Endothelial cell of umbilical vein (primary cell): ENCODE data around the gene ATP10A. TPM values are rescaled to one million over a fixed set of nuclear protein-coding genes. Genes with fewer than 3 reads are reported as not detected.

Source experiments
- BruUV-seq: library from RNA; stranded (reverse); fragments of 400-500 nt; replicated peaks from 2 replicates; lab custom pipeline; 2021; lab: Mats Ljungman, UMichigan
- CTCF ChIA-PET: fragments of 300-600, 350-600 bp; sonication (Branson Sonifier 250); formaldehyde crosslinking; loops from one replicate; lab custom pipeline; 2021; ENCODE audit warnings: antibody characterized with exemption, inconsistent platforms; lab: Charles Lee
- POLR2A ChIA-PET: fragments of 300-600, 350-600 bp; sonication (Branson Sonifier 250); formaldehyde crosslinking; loops from one replicate; lab custom pipeline; 2021; ENCODE audit warnings: antibody characterized with exemption, inconsistent platforms; lab: Charles Lee
- DNase-seq: peaks from one replicate; pipeline ENCODE4 v3.0.0-alpha.2; 2011; ENCODE audit warnings: low read depth, low spot score
- FAIRE-seq: peaks from 2 replicates; lab custom pipeline; 2011; peaks lifted over from hg19 to GRCh38; lab: Jason Lieb, UNC
- H2AFZ ChIP-seq: 2 replicates; pipeline ENCODE4 v1.6.0; 2012; ENCODE audit warnings: low read depth, low read length, control low read depth, inconsistent platforms
- H3K27ac ChIP-seq: 2 replicates; pipeline ENCODE4 v1.5.1; 2011; ENCODE audit warnings: low read depth, mild to moderate bottlenecking, control low read depth, low read length, moderate library complexity; ENCODE audit not compliant: insufficient read depth
- H3K27me3 ChIP-seq, 2 experiments: 2 replicates each; pipeline versions ENCODE4 v1.6.0 to v1.6.1; 2011; ENCODE audit warnings: low read length in 2 of 2, mixed read lengths in 1 of 2; ENCODE audit not compliant: control insufficient read depth in 2 of 2, insufficient read depth in 2 of 2
- H3K36me3 ChIP-seq, 2 experiments: 2 replicates in 1 of 2; 3 replicates in 1 of 2; pipeline ENCODE4 v1.5.1; 2011; ENCODE audit warnings: low read length in 2 of 2, mild to moderate bottlenecking in 1 of 2, moderate library complexity in 1 of 2; ENCODE audit not compliant: control insufficient read depth in 2 of 2, insufficient read depth in 2 of 2; ENCODE audit errors: extremely low read depth in 1 of 2
- H3K4me1 ChIP-seq: 3 replicates; pipeline ENCODE4 v1.5.1; 2011; ENCODE audit warnings: mild to moderate bottlenecking, low read length; ENCODE audit not compliant: control insufficient read depth, insufficient read depth; ENCODE audit errors: extremely low read depth
- H3K4me2 ChIP-seq: 2 replicates; pipeline ENCODE4 v1.6.1; 2011; ENCODE audit warnings: low read length, control low read depth, mixed read lengths; ENCODE audit not compliant: insufficient read depth
- H3K4me3 ChIP-seq, 3 experiments: fragments of 200-600 bp in 1 of 3; sonication (generic), shearing (Covaris generic) in 1 of 3; replicated peaks in 1 of 3; 2 replicates each; pipeline ENCODE4 v1.5.1; 2011 to 2016; ENCODE audit warnings: control low read depth in 3 of 3, low read length in 3 of 3, mild to moderate bottlenecking in 2 of 3, inconsistent platforms in 1 of 3, low read depth in 1 of 3, moderate library complexity in 1 of 3; ENCODE audit not compliant: insufficient read depth in 1 of 3
- H3K79me2 ChIP-seq: 2 replicates; pipeline ENCODE4 v1.6.0; 2012; ENCODE audit warnings: low read length, inconsistent platforms; ENCODE audit not compliant: control insufficient read depth, insufficient read depth
- H3K9ac ChIP-seq: replicated peaks from 2 replicates; pipeline ENCODE3; 2011; ENCODE audit warnings: low read length, control low read depth; ENCODE audit not compliant: insufficient read depth; ENCODE audit errors: extremely low read depth
- H3K9me1 ChIP-seq: replicated peaks from 3 replicates; pipeline ENCODE4 v1.6.0; 2011; ENCODE audit warnings: mild to moderate bottlenecking, low read length; ENCODE audit not compliant: control insufficient read depth, insufficient read depth; ENCODE audit errors: extremely low read depth
- H3K9me3 ChIP-seq: replicated peaks from 2 replicates; pipeline ENCODE4 v1.5.1; 2012; ENCODE audit warnings: low read length, inconsistent platforms; ENCODE audit not compliant: control insufficient read depth, insufficient read depth
- H4K20me1 ChIP-seq: replicated peaks from 2 replicates; pipeline ENCODE3; 2011; ENCODE audit warnings: mild to moderate bottlenecking, low read length; ENCODE audit not compliant: control insufficient read depth, insufficient read depth; ENCODE audit errors: extremely low read depth
- CTCF ChIP-seq, 2 donors: IDR thresholded peaks; 1 replicate in 1 of 2; 2 replicates in 1 of 2; pipeline ENCODE4 v1.5.1; 2011; ENCODE audit warnings: low read length in 2 of 2, mild to moderate bottlenecking in 2 of 2, moderate library complexity in 2 of 2, control low read depth in 1 of 2, inconsistent platforms in 1 of 2, low read depth in 1 of 2; ENCODE audit not compliant: insufficient read depth in 1 of 2; ENCODE audit errors: extremely low read depth in 1 of 2
- EZH2 ChIP-seq: IDR thresholded peaks from 2 replicates; pipeline ENCODE4 v1.6.1; 2012; ENCODE audit warnings: borderline replicate concordance, low read depth, mild to moderate bottlenecking, moderate library complexity, low read length, inconsistent platforms; ENCODE audit not compliant: severe bottlenecking
- FOS ChIP-seq: IDR thresholded peaks from 2 replicates; pipeline ENCODE4 v1.6.1; 2011; ENCODE audit warnings: mild to moderate bottlenecking, low read length, moderate library complexity, borderline replicate concordance; ENCODE audit not compliant: insufficient read depth
- GATA2 ChIP-seq: IDR thresholded peaks from 2 replicates; pipeline ENCODE4 v1.7.0; 2011; ENCODE audit warnings: low read depth, mild to moderate bottlenecking, moderate library complexity, mixed read lengths, low read length; ENCODE audit not compliant: insufficient read length, insufficient read depth
- JUN ChIP-seq: IDR thresholded peaks from 2 replicates; pipeline ENCODE4 v1.6.1; 2011; ENCODE audit warnings: borderline replicate concordance, low read depth; ENCODE audit not compliant: insufficient read length, insufficient read depth
- MAX ChIP-seq: IDR thresholded peaks from 2 replicates; pipeline ENCODE4 v1.6.1; 2011; ENCODE audit not compliant: insufficient read depth, insufficient read length
- MYC ChIP-seq: IDR thresholded peaks from one replicate; pipeline ENCODE4 v1.6.1; 2011; ENCODE audit warnings: mild to moderate bottlenecking, low read depth, low read length
- POLR2A ChIP-seq: IDR thresholded peaks from 2 replicates; pipeline ENCODE4 v1.6.1; 2012; ENCODE audit warnings: low read depth, mild to moderate bottlenecking, control low read depth, low read length
- POLR2AphosphoS5 ChIP-seq: IDR thresholded peaks from 2 replicates; pipeline ENCODE4 v1.6.1; 2012; ENCODE audit warnings: low read depth, mild to moderate bottlenecking, control low read depth, low read length, moderate library complexity; ENCODE audit not compliant: insufficient read depth
- dilution Hi-C: fragments of 300-500 bp; cut with MboI; formaldehyde crosslinking; loops from one replicate; pipeline ENCODE4 v1.15.0; 2019; ENCODE audit warnings: low sequenced_read_pairs; ENCODE audit not compliant: extremely low pct_ligation_motif_present
- intact Hi-C: fragments of 100-400 bp; cut with micrococcal nuclease; formaldehyde crosslinking; loops from one replicate; pipeline ENCODE4 v1.10.0; 2022
- polyA plus RNA-seq, 4 experiments: library from polyadenylated mRNA; depleted of rRNA in 3 of 4; stranded (reverse) in 3 of 4; unstranded in 1 of 4; fragments of >200 nt; gene quantifications; 2 replicates each; pipeline versions ENCODE4 v1.2.1 to v1.2.3, GENCODE V29; 2011 to 2012; ENCODE audit warnings: missing spikeins in 1 of 4
- total RNA-seq: library from RNA; stranded (reverse); gene quantifications from 2 replicates; pipeline ENCODE4 v1.2.3, GENCODE V29; 2021

The ATP10A gene
- total and polyA plus RNA-seq, 2 donors (not counting 3 experiments of a cell fraction or from before 2014, with no cell fraction given), result not detected

GRCh38 chr15:25838871-25839195, 24.3 kb downstream of the ATP10A start:
- CTCF ChIA-PET, result no interaction called here

More at GRCh38 chr15:25838871-25839195, 24.3 kb downstream of the ATP10A start:
- no peak overlapping the region for H3K4me2 ChIP-seq
- no peak overlapping the region for H2AFZ ChIP-seq
- no peak for DNase-seq
- dilution Hi-C loops, result no loop called here
- H3K9me3 ChIP-seq, result no peaks in the 10 kb centered on the region
- H3K27ac ChIP-seq, result no peak overlapping the region
- no peaks in the 10 kb centered on the region for H3K4me1 ChIP-seq
- intact Hi-C loops, result no loop called here
- H3K4me3 ChIP-seq, result no peak overlapping the region
- no peak for FAIRE-seq
- no peaks in the 10 kb centered on the region for H3K36me3 ChIP-seq
- H3K27me3 ChIP-seq, result no peaks in the 10 kb centered on the region
- no TSS peak for BruUV-seq
- no peaks in the 10 kb centered on the region for H4K20me1 ChIP-seq
- POLR2A ChIA-PET, result no interaction called here
- TF ChIP-seq MAX (no peak), CTCF (IDR thresholded peaks at IDR 0.05; ENCODE audit: extremely low read depth in 1 of 2, insufficient read depth in 1 of 2, low read depth in 1 of 2, low read length in 2 of 2) (no peak), JUN (no peak), POLR2A (no peak), EZH2 (no peak), FOS (no peak), POLR2AphosphoS5 (no peak), MYC (no peak), GATA2 (no peak)
- no peaks in the 10 kb centered on the region for H3K9me1 ChIP-seq
- H3K79me2 ChIP-seq, result no peaks in the 10 kb centered on the region
- no peak overlapping the region for H3K9ac ChIP-seq
